ENCODE measurements around the gene SLC2A6. TPM values are rescaled to one million over a fixed set of nuclear protein-coding genes. Genes with fewer than 3 reads are reported as not detected.

Gene SLC2A6
- total RNA-seq, 1 experiment from 2014 or later = 10.7 TPM

GRCh38 chr9:133509179-133510083, 30.5 kb upstream of the SLC2A6 start:
- ATAC-seq = peak; percentile 49

More at GRCh38 chr9:133509179-133510083, 30.5 kb upstream of the SLC2A6 start:
- no peak overlapping the region for H3K27ac ChIP-seq (ENCODE audit: low read depth, low read length)
- no peaks in the 10 kb centered on the region for H3K36me3 ChIP-seq (ENCODE audit: control insufficient read depth in 1 of 2, insufficient read depth in 2 of 2, low read length in 2 of 2)
- ChIA-PET POLR2A (no interaction called here), RAD21 (ENCODE audit: low non-redundant PET in 1 of 2, low total read pairs in 2 of 2, uncharacterized antibody in 2 of 2, unreplicated experiment in 2 of 2) (interaction anchor here in 1 of 2 experiments (0.6 kb wide), 1 partner anchor 19 kb away, joined by 3 read pairs; no protein-coding TSS in a partner anchor), CTCF (no interaction called here)
- H3K4me3 ChIP-seq (replicated peaks in 1 of 2; ENCODE audit: low read depth in 1 of 2, low read length in 2 of 2) = no peak overlapping the region
- no peaks in the 10 kb centered on the region for H3K9me3 ChIP-seq (ENCODE audit: control insufficient read depth in 1 of 2, insufficient read depth in 1 of 2, low read depth in 1 of 2, low read length in 2 of 2)
- no peaks in the 10 kb centered on the region for H4K20me1 ChIP-seq (ENCODE audit: insufficient read depth)
- H3K4me2 ChIP-seq (ENCODE audit: low read length) = no peak overlapping the region
- H2AFZ ChIP-seq (ENCODE audit: low read depth, low read length, poor library complexity, severe bottlenecking) = no peak overlapping the region
- no peak for TF ChIP-seq REST (IDR thresholded peaks at IDR 0.05; ENCODE audit: low read depth)
- TF ChIP-seq EZH2 (IDR thresholded peaks at IDR 0.05) = no peak
- no peak for TF ChIP-seq SP1 (IDR thresholded peaks at IDR 0.05; ENCODE audit: low read depth)
- no peak for TF ChIP-seq SRF (IDR thresholded peaks at IDR 0.05; ENCODE audit: low read depth)
- TF ChIP-seq ZFX (IDR thresholded peaks at IDR 0.05) = no peak
- no peak for TF ChIP-seq FOSL1 (IDR thresholded peaks at IDR 0.05; ENCODE audit: low read depth)
- TF ChIP-seq CBX3 (IDR thresholded peaks at IDR 0.05; ENCODE audit: low read depth) = no peak
- TF ChIP-seq JUND (IDR thresholded peaks at IDR 0.05) = no peak
- no peak for TF ChIP-seq ELF1 (IDR thresholded peaks at IDR 0.05; ENCODE audit: borderline replicate concordance, low read depth)
- TF ChIP-seq SIN3A (IDR thresholded peaks at IDR 0.05; ENCODE audit: low read depth) = no peak
- TF ChIP-seq EZH2phosphoT487 (IDR thresholded peaks at IDR 0.05; ENCODE audit: borderline replicate concordance) = no peak
- TF ChIP-seq POLR2AphosphoS5 (IDR thresholded peaks at IDR 0.05; ENCODE audit: low read depth, low read length) = no peak
- TF ChIP-seq EGR1 (IDR thresholded peaks at IDR 0.05; ENCODE audit: low read depth) = no peak
- no peaks in the 10 kb centered on the region for H3K27me3 ChIP-seq (ENCODE audit: insufficient read depth, low read length)
- BruUV-seq (replicated peaks) = no TSS peak
- H3K79me2 ChIP-seq (ENCODE audit: insufficient read depth, low read length) = no peaks in the 10 kb centered on the region
- H3K9me2 ChIP-seq (ENCODE audit: insufficient read depth) = no peaks in the 10 kb centered on the region
- H3K9ac ChIP-seq (ENCODE audit: low read length) = no peak overlapping the region
- DNase-seq (ENCODE audit: low read depth, low spot score) = no peak
- intact Hi-C loops (cut with micrococcal nuclease) = no loop called here
- H3K4me1 ChIP-seq (ENCODE audit: control insufficient read depth in 1 of 2, insufficient read depth in 2 of 2, low read length in 2 of 2) = peaks cover 6 to 10% of the 10 kb centered on the region in 2 experiments; a peak in 3 of 4 replicates

Data from HCT116 (cell line).